SK-N-SH (cell line): ENCODE measurements around the gene RNF11. TPM values are rescaled to one million over a fixed set of nuclear protein-coding genes. Genes with fewer than 3 reads are reported as not detected.

Experiments
- CTCF ChIA-PET: fragments of 300-600, 350-600 bp; formaldehyde crosslinking; extraction: SDS; loops from one replicate; lab custom pipeline; 2021; lab: Yijun Ruan, JAX
- POLR2A ChIA-PET: fragments of 350-600 bp; sonication (Branson Sonifier 250); formaldehyde crosslinking; extraction: SDS; loops from one replicate; lab custom pipeline; 2020; ENCODE audit warnings: antibody characterized with exemption, inconsistent platforms; lab: Yijun Ruan, JAX
- DNase-seq: peaks from one replicate; pipeline ENCODE4 v3.0.0; 2012
- H2AFZ ChIP-seq: fragments of 200-600 bp; sonication (generic); 2 replicates; pipeline ENCODE4 v1.8.1; 2016; ENCODE audit warnings: antibody characterized with exemption, mild to moderate bottlenecking, low read depth
- H3F3A ChIP-seq: fragments of 200-600 bp; sonication (generic); replicated peaks from 2 replicates; pipeline ENCODE3; 2016; ENCODE audit warnings: antibody characterized with exemption, mild to moderate bottlenecking; ENCODE audit not compliant: insufficient read depth
- H3K27ac ChIP-seq, 2 experiments: fragments of 200-500 bp in 1 of 2; fragments of 200-600 bp in 1 of 2; sonication (Bioruptor generic) in 1 of 2; sonication (generic), shearing (Covaris generic) in 1 of 2; 2 replicates each; pipeline versions ENCODE4 v1.5.1 to v1.6.1; 2014 to 2016; ENCODE audit warnings: low read depth in 2 of 2, inconsistent platforms in 1 of 2, low read length in 1 of 2, mild to moderate bottlenecking in 1 of 2, mixed read lengths in 1 of 2
- H3K27me3 ChIP-seq: fragments of 200-600 bp; sonication (generic), shearing (Covaris generic); 2 replicates; pipeline ENCODE4 v1.6.1; 2016; ENCODE audit warnings: mixed run types; ENCODE audit not compliant: insufficient read depth
- H3K36me3 ChIP-seq, 2 experiments: fragments of 200-500 bp in 1 of 2; fragments of 200-600 bp in 1 of 2; sonication (Bioruptor generic) in 1 of 2; sonication (generic) in 1 of 2; replicated peaks in 1 of 2; 2 replicates each; pipeline versions ENCODE3 to v1.5.1; 2014 to 2016; ENCODE audit warnings: low read length in 1 of 2, mild to moderate bottlenecking in 1 of 2; ENCODE audit not compliant: insufficient read depth in 2 of 2, control insufficient read depth in 1 of 2
- H3K4me1 ChIP-seq, 2 experiments: fragments of 200-500 bp in 1 of 2; fragments of 200-600 bp in 1 of 2; sonication (Bioruptor generic) in 1 of 2; sonication (generic), shearing (Covaris generic) in 1 of 2; 2 replicates each; pipeline versions ENCODE4 v1.5.1 to v1.6.1; 2014 to 2016; ENCODE audit warnings: low read depth in 1 of 2, low read length in 1 of 2, mixed run types in 1 of 2; ENCODE audit not compliant: insufficient read depth in 2 of 2, control insufficient read depth in 1 of 2
- H3K4me2 ChIP-seq: fragments of 200-600 bp; sonication (generic), shearing (Covaris generic); 2 replicates; pipeline ENCODE4 v1.6.1; 2017; ENCODE audit warnings: mixed run types
- H3K4me3 ChIP-seq, 2 experiments: fragments of 200-500 bp in 1 of 2; fragments of 200-600 bp in 1 of 2; sonication (Bioruptor generic) in 1 of 2; sonication (generic), shearing (Covaris generic) in 1 of 2; 2 replicates each; pipeline versions ENCODE4 v1.5.1 to v1.8.1; 2014 to 2016; ENCODE audit warnings: low read depth in 2 of 2, inconsistent platforms in 1 of 2, low read length in 1 of 2, mild to moderate bottlenecking in 1 of 2, mixed read lengths in 1 of 2, moderate library complexity in 1 of 2
- H3K79me2 ChIP-seq: fragments of 200-600 bp; sonication (generic); 2 replicates; pipeline ENCODE4 v1.8.1; 2017; ENCODE audit warnings: mild to moderate bottlenecking; ENCODE audit not compliant: insufficient read depth
- H3K9ac ChIP-seq: fragments of 200-600 bp; sonication (generic); 2 replicates; pipeline ENCODE4 v1.6.1; 2017; ENCODE audit warnings: mixed run types
- H3K9me2 ChIP-seq: fragments of 200-600 bp; sonication (generic); 2 replicates; pipeline ENCODE4 v1.6.1; 2017; ENCODE audit warnings: mixed run types
- H3K9me3 ChIP-seq: fragments of 200-600 bp; sonication (generic); 2 replicates; pipeline ENCODE4 v1.6.1; 2017; ENCODE audit warnings: mixed run types, mild to moderate bottlenecking, moderate library complexity
- H4K20me1 ChIP-seq: fragments of 200-600 bp; sonication (generic); 2 replicates; pipeline ENCODE4 v1.6.1; 2017; ENCODE audit warnings: mild to moderate bottlenecking, mixed run types; ENCODE audit not compliant: insufficient read depth
- FOSL2 ChIP-seq: IDR thresholded peaks from 2 replicates; pipeline ENCODE4 v1.4.0; 2012; ENCODE audit warnings: low read depth, mild to moderate bottlenecking, moderate library complexity, borderline replicate concordance
- FOXM1 ChIP-seq: IDR thresholded peaks from 2 replicates; pipeline ENCODE4 v1.4.0; 2012; ENCODE audit warnings: low read depth, mild to moderate bottlenecking
- MXI1 ChIP-seq: IDR thresholded peaks from 2 replicates; pipeline ENCODE4 v1.6.1; 2012; ENCODE audit warnings: mild to moderate bottlenecking, low read depth, low read length, improper control_type of control experiment
- NFIC ChIP-seq: IDR thresholded peaks from 2 replicates; pipeline ENCODE4 v1.4.0; 2012; ENCODE audit warnings: borderline replicate concordance
- NRF1 ChIP-seq: IDR thresholded peaks from 2 replicates; pipeline ENCODE4 v1.6.1; 2012; ENCODE audit warnings: low read depth, mild to moderate bottlenecking, low read length
- POLR2AphosphoS5 ChIP-seq: IDR thresholded peaks from 2 replicates; pipeline ENCODE4 v1.6.1; 2012; ENCODE audit warnings: low read depth, low read length
- RAD21 ChIP-seq: IDR thresholded peaks from 2 replicates; pipeline ENCODE4 v1.6.1; 2012; ENCODE audit warnings: mild to moderate bottlenecking, low read length
- RFX5 ChIP-seq: IDR thresholded peaks from 2 replicates; pipeline ENCODE4 v1.6.1; 2012; ENCODE audit warnings: mild to moderate bottlenecking, improper control_type of control experiment, low read length
- RXRA ChIP-seq: IDR thresholded peaks from 2 replicates; pipeline ENCODE4 v1.4.0; 2012; ENCODE audit warnings: low read depth, mild to moderate bottlenecking, borderline replicate concordance
- SMC3 ChIP-seq: IDR thresholded peaks from 2 replicates; pipeline ENCODE4 v1.6.1; 2012; ENCODE audit warnings: low read depth, low read length, improper control_type of control experiment
- TAF1 ChIP-seq: IDR thresholded peaks from 2 replicates; pipeline ENCODE4 v1.6.1; 2012; ENCODE audit warnings: low read depth, mild to moderate bottlenecking, low read length, moderate library complexity, borderline replicate concordance
- TCF12 ChIP-seq: IDR thresholded peaks from 2 replicates; pipeline ENCODE4 v1.4.0; 2012
- WGBS: methylation state at CpG from one replicate; pipeline ENCODE4 v1.1.6; 2017; ENCODE audit warnings: low lambda C conversion rate; 5-methylcytosine and 5-hydroxymethylcytosine counted together
- polyA plus RNA-seq, 3 experiments: library from polyadenylated mRNA; depleted of rRNA; stranded (reverse); fragments of >200 nt; gene quantifications; 2 replicates each; pipeline ENCODE4 v1.2.3, GENCODE V29; 2012
- TF ChIP-seq, protein P1 (sequence below): IDR thresholded peaks from 2 replicates; pipeline ENCODE4 v1.6.1; 2012; ENCODE audit warnings: mild to moderate bottlenecking, low read depth, low read length, moderate library complexity
- TF ChIP-seq, protein P2 (sequence below): IDR thresholded peaks from 2 replicates; pipeline ENCODE4 v1.4.0; 2012; ENCODE audit warnings: low read depth, borderline replicate concordance

Gene RNF11
- polyA plus RNA-seq, 1 of the 3 experiments (the other 2 are of a cell fraction): 62.5 TPM

DNA sequence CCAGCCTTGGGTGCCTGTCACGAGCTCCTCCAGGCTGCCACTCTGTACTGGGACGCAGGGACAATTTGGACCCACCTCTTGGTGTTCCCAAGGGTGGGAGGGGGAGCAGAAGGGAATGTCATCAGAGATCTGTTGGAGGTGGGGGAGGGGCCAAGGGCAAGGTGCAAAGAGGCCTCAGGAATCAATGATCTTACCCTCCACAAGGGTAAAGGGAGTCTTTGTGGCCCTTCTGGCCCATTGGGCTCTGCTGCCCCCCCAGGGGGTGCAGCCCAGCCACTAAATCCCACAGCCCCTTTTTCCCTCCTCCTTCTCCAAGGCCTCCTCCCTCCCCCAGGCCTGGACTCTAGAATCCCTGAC lies 85.8 kb downstream of the RNF11 start (continued):
- TF ChIP-seq RXRA: no peak
- no peak for TF ChIP-seq RFX5
- TF ChIP-seq RAD21: no peak

DNA sequence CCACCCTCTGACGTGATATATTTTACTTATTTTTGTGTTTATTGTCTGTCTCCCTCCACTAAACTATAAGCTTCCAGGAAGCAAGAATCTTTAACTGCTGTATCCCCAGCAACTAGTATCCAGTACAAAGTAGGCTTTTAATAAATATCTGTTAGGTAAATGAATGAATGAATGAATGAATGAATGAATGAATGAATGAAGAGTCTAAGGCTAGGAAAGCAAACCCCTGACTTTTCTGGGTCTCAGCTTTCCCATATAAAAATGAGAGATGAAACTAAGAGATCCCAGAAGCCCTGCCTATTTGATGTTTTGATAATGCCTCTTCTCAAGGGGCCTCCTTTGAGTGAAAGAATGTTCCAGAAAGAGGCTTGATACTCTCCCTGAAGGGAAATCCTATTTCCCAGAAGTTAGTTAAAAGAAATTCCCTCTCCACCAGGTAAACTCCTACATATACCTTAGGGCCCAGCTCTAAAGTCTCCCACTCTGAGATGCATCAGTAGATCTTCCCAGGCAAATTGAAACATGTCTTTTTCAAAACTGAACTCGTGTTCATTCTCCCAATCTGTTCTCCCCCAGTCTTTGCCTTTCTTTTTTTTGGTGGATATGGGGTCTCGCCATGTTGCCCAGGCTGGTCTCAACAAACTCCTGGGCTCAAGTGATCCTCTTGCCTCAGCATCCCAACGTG lies 86.5 kb downstream of the RNF11 start:
- Histone ChIP-seq H3K4me2 (no peak overlapping the region), H3K27ac (no peak overlapping the region), H4K20me1 (no peaks in the 10 kb centered on the region), H3K9me2 (no peaks in the 10 kb centered on the region), H2AFZ (no peak overlapping the region), H3K4me3 (no peak overlapping the region), H3K4me1 (peaks cover 0 to 12% of the 10 kb centered on the region in 2 experiments; a peak in 1 of 4 replicates), H3K9ac (no peak overlapping the region), H3K9me3 (no peaks in the 10 kb centered on the region), H3K36me3 (no peaks in the 10 kb centered on the region), H3F3A (peaks cover 6% of the 10 kb centered on the region), H3K79me2 (no peaks in the 10 kb centered on the region), H3K27me3 (no peaks in the 10 kb centered on the region)
- CTCF ChIA-PET: no interaction called here
- 76% methylated on average over 4 of the region's 4 CpGs for WGBS
- DNase-seq: no peak
- TF ChIP-seq SMC3: no peak
- TF ChIP-seq FOSL2: no peak
- TF ChIP-seq, protein P1, sequence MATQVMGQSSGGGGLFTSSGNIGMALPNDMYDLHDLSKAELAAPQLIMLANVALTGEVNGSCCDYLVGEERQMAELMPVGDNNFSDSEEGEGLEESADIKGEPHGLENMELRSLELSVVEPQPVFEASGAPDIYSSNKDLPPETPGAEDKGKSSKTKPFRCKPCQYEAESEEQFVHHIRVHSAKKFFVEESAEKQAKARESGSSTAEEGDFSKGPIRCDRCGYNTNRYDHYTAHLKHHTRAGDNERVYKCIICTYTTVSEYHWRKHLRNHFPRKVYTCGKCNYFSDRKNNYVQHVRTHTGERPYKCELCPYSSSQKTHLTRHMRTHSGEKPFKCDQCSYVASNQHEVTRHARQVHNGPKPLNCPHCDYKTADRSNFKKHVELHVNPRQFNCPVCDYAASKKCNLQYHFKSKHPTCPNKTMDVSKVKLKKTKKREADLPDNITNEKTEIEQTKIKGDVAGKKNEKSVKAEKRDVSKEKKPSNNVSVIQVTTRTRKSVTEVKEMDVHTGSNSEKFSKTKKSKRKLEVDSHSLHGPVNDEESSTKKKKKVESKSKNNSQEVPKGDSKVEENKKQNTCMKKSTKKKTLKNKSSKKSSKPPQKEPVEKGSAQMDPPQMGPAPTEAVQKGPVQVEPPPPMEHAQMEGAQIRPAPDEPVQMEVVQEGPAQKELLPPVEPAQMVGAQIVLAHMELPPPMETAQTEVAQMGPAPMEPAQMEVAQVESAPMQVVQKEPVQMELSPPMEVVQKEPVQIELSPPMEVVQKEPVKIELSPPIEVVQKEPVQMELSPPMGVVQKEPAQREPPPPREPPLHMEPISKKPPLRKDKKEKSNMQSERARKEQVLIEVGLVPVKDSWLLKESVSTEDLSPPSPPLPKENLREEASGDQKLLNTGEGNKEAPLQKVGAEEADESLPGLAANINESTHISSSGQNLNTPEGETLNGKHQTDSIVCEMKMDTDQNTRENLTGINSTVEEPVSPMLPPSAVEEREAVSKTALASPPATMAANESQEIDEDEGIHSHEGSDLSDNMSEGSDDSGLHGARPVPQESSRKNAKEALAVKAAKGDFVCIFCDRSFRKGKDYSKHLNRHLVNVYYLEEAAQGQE: no peak
- TF ChIP-seq NFIC: no peak
- TF ChIP-seq RFX5: no peak
- no peak for TF ChIP-seq FOXM1
- no peak for TF ChIP-seq TAF1
- no peak for TF ChIP-seq TCF12
- TF ChIP-seq MXI1: no peak
- TF ChIP-seq RXRA: no peak
- no peak for TF ChIP-seq NRF1
- TF ChIP-seq, protein P2, sequence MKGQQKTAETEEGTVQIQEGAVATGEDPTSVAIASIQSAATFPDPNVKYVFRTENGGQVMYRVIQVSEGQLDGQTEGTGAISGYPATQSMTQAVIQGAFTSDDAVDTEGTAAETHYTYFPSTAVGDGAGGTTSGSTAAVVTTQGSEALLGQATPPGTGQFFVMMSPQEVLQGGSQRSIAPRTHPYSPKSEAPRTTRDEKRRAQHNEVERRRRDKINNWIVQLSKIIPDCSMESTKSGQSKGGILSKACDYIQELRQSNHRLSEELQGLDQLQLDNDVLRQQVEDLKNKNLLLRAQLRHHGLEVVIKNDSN: no peak
- TF ChIP-seq POLR2AphosphoS5: no peak
- POLR2A ChIA-PET: no interaction called here

Other genes with a start within 250 kb of the RNF11 start
- gene C1orf185, start 134.0 kb upstream of the RNF11 start, polyA plus RNA-seq (2012; rRNA removed): not detected in 2 replicates
- 0.97 and 1.3 TPM in 2 replicates for gene TTC39A, start 94.3 kb downstream of the RNF11 start, polyA plus RNA-seq (2012; rRNA removed)